Measurements from ENCODE around the gene RUSF1.
A peak's percentile ranks its signal among the peaks of the same experiment; 100 is the strongest.

The RUSF1 gene

GRCh38 chr16:31471241-31471874 is 36.8 kb downstream of the RUSF1 start:
- no peak for DNase-seq (ENCODE audit: low read depth)

DNA sequence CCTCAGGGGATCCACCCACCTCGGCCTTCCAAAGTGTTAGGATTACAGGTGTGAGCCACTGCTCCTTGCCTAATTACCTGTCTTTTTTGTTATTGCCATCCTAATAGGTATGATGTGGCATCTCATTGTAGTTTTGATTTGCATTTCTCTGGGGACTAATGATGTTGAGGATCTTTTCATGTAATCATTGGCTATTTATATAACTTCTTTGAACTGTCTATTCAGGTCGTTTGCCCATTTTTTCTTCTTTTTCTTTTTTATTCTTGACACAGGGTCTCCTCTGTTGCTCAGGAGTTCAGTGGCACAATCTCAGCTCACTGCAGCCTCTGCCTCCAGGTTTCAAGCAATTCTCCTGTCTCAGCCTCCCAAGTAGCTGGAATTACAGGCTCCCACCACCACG is 37.6 kb downstream of the RUSF1 start:
- DNase-seq (ENCODE audit: low read depth), result no peak

DNA sequence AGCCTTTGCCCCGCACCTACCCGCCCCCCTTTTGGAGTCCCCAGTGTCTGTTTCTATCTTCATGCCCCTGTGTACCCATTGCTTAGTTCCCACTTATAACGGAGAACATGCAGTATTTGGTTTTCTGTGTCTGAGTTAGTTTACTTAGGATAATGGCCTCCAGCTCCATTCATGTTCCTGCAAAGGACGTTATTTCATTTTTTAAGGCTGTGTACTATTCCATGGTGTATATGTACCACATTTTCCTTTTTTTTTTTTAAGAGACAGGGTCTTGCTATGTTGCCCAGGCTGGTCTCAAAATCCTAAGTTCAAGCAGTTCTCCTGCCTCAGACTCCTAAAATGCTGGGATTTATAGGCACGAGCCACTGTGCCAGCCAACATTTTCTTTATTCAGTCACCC is 40.3 kb downstream of the RUSF1 start:
- DNase-seq (ENCODE audit: low read depth), result no peak

GRCh38 chr16:31467151-31467773 is 40.9 kb downstream of the RUSF1 start:
- no peak for DNase-seq (ENCODE audit: low read depth)

DNA sequence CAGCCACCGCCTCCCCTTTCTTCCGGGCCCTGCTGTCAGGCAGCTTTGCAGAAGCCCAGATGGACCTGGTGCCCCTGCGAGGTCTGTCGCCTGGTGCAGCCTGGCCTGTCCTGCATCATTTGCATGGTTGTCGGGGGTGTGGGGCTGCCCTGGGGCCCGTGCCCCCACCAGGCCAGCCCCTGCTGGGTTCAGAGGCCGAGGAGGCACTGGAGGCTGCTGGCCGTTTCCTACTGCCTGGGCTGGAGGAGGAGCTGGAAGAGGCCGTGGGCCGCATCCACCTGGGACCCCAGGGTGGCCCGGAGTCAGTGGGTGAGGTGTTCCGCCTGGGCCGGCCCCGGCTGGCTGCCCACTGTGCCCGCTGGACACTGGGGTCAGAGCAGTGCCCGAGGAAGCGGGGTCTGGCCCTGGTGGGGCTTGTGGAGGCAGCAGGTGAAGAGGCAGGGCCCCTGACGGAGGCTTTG is 41.8 kb downstream of the RUSF1 start:
- DNase-seq (ENCODE audit: low read depth), result no peak

DNA sequence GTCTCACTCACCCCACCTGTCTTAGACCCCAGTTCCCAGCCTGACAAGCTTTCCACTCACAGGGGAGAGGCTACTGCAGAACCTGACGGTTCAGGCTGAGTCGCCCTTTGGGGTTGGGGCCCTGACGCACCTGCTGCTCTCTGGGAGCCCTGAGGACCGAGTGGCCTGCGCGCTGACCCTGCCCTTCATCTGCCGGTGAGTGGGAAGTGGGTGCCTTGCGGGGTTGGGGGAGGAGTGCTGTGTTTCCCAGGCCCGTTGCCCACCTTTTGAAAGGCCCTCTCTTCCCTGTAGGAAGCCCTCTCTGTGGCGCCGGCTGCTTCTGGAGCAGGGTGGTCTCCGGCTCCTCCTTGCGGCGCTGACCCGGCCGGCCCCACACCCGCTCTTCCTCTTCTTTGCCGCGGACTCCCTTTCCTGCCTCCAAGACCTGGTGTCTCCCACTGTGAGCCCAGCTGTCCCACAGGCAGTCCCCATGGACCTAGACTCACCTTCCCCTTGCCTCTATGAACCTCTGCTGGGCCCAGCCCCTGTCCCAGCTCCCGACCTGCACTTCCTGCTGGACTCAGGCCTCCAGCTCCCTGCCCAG is 42.3 kb downstream of the RUSF1 start:
- DNase-seq (ENCODE audit: low read depth), result no peak

GRCh38 chr16:31464781-31465260 is 43.4 kb downstream of the RUSF1 start:
- DNase-seq (ENCODE audit: low read depth), result no peak

GRCh38 chr16:31464348-31464769 is 43.8 kb downstream of the RUSF1 start:
- no peak for DNase-seq (ENCODE audit: low read depth)

- no peak for DNase-seq (ENCODE audit: low read depth)
These were observed 46.0 kb downstream of the RUSF1 start for GRCh38 chr16:31461921-31462804.

GRCh38 chr16:31461201-31461920 is 46.8 kb downstream of the RUSF1 start:
- no peak for DNase-seq (ENCODE audit: low read depth)

GRCh38 chr16:31460582-31461002 is 47.6 kb downstream of the RUSF1 start:
- peak; percentile 63 for DNase-seq (ENCODE audit: low read depth)

DNA sequence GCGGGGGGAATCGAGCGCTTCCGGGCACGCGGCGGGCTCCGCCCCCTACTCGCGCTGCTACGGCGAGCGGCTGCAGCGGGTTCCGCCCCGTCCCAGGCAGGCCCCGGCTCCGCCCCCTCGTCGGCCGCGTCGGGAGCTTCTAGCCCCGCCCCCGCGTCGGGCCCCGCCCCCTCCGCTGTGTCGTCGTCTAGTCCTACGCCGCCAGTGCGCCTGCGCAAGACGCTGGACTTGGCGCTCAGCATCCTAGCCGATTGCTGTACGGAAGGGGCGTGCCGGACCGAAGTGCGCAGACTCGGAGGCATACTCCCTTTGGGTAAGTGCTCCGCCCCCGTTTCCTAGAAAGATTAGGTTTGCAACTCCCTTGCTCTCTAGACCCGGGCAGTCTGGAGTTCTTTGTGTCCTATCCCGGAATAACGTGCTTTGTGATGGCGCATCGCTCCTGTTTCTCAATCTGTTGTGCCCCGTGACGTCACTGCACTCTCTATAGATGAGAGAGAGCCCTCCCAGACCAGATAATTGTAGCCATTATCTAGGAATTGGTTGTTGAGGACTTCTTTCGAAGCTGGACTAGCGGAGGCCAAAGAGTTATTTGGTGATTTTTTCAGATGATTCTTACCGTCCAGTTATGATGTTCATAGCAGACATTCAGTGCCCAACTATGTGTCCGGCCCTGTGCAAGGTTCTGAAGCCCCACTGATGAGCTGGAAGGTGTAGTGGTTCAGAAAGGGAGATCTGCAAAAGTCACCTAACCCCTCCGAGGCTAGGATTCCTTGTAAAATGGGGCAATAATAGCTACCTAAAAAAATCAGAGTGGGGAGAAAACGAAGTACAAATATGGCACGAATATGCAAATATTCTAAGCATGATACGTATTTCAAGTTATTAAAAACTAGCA is 48.3 kb downstream of the RUSF1 start:
- DNase-seq (ENCODE audit: low read depth), result peak; percentile 90

DNA sequence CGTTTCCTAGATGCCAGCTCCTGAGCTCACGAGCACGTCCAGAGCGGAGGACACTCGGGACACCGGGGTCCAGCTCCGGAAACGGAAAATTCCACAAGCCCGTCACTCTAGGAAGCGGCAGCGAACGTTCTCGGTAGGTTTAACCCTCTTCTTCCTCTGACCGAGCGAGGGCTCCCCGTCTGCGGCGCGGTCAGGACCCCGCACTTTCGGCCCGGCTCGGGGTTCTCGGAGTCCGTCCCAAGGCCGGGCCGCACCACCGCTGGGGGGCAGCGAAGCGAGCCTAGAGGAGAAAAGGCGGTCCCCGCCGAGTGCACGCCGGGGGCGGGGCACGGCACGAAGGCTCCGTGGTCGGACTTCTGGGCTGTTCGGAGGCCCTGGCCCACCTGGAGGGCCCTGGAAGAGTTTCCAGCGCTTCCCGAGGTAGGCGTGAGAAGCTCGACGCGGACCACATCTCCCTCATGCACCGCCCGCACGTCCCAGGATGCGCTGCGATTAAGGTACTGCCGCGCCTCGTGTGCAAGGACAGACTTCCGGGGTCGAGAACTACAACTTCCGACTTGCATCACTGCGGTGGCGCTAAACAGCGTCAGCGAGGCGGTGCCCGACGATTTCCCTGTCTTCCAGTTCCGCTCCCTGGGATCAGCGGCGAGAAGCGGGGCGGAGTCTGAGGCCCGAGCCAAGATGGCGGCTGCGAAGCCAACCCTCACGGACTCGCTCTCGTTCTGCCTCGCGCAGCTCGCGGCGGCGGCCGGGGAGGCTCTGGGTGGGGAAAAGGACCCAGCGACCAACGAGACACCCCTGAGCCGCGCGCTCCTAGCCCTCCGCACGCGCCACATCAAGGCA is 49.1 kb downstream of the RUSF1 start, which contains the start of gene ARMC5:
Gene ARMC5 (plus strand): TSS at position 658 of the 843 bp plus-strand sequence. CDS start 24 bp downstream, at position 682.
- peak; percentile 82 for DNase-seq (ENCODE audit: low read depth)

DNA sequence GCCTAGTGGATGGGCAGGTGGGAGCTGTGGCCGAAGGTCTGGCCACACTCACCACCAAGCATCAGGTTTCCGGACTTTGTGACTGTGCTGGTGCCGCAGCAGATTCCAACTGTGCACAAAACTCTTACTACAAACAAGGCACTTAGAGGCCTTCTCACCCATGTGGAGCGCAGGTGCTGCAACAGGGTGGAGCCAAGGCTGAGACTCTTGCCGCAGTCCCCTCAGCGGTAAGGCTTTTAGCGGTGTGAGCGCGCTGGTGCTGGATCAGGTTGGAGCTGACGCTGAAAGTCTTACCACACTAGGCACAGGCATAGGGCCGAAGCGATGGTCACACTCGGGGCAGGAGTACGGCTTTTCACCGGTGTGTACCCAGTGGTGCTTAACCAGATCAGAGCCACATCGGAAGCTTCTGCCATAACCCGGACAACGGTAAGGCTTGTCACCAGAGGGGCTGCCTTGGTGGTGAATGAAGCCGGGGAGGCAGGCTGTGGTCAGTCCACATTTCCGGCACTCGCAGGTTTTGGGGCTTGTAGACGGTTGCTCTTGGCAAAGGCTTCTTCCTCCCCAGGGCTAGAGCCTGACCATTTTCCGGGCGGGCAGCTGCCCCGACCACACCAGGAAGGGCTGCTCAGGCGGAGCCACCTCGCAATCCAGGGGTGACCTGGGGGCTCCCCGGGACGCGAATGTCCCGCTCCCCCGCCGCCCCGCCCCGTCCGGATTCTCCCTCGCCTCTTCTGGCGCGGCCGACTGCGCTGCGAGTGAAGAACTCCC is 49.9 kb downstream of the RUSF1 start:
- DNase-seq (ENCODE audit: low read depth), result no peak

- no peak for DNase-seq (ENCODE audit: low read depth)
These were observed 51.2 kb downstream of the RUSF1 start for GRCh38 chr16:31456988-31457360.

DNA sequence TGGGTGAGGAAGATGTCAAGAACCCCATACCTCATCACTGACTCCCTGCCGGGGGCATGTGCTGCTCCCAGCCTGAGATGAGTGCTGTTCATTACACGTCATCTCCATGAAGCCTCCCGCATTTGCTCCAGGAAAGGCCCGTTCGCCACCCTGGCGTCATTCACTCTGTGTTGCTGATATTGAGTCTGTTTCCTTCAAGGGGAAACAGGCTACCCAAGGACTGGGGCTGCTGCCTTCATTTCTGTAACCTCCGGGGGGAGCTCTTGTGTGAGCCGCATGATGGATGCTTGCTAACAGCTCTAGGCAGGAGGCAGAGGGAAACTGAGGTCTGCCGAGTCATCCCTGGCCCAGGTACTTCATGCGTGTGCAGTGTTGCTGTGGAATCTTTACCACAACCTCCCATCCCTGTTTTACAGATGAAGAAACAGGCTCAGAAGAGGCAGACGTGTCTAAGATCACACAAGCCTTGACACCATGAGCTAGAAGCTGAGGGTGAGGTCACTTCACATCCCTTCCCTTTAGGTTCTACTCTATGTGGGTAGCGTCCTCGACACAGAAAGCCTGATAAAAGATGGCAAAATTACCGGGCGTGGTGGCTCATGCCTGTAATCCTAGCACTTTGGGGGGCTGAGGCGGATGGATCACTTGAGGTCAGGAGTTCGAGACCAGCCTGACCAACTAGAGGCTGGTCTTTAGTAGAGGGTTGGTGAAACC is 52.4 kb downstream of the RUSF1 start:
- DNase-seq (ENCODE audit: low read depth), result no peak

GRCh38 chr16:31453255-31454204 is 54.7 kb downstream of the RUSF1 start:
- no peak for DNase-seq (ENCODE audit: low read depth)
